Measurements from ENCODE around the gene CDH5. TPM values are rescaled to one million over a fixed set of nuclear protein-coding genes. Genes with fewer than 3 reads are reported as not detected.

The CDH5 gene
- total and polyA plus RNA-seq, 2 of the 13 experiments (the other 11 are each of a cell fraction or from before 2014, with no cell fraction given), result 0.71 to 1.1 TPM

DNA sequence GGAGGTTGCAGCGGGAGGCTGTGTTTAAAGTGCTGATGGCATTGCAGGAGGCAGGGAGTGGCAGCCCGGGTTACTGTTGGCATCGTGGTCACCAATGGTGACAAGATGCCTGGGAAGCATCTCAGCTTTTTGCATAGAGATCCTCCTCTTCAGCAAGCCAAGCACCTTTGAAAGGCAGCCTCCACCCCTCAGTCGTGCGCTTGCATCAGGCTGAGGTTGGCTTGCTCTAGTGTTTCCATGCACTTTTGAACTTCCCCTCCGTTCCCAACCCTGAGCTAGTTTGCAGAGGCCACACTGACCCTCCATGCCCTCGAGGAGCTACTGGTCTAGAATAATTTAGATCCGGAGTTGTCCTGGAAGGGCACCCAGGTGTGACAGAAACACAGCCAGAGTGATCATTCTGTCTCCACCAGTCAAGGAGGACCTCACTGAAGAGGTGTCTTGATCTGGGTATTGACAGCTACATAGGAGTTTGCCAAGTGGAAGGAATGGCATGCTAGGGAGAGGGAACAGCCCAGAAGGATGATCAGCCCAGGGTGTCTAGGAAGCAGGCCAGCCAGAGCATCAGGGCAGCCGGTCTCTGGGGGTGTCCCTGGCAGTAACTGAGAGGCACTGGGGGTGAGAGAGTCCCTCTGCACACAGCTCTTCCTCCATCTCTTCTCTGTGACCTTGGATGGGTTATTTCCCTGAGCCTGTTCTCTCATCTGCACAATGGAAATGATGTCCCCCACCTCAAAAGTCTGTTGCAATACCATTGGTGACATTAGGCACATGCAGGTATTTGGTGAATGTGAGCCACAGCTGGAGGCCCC, 68.3 kb downstream of the CDH5 start (continued):
- TF ChIP-seq ZNF17 (CRISPR knock-in tag; IDR thresholded peaks at IDR 0.05) (no peak), PHF20 (CRISPR knock-in tag; IDR thresholded peaks at IDR 0.05) (no peak), MAZ (IDR thresholded peaks at IDR 0.05; ENCODE audit: borderline replicate concordance, low read depth, low read length) (no peak), MAZ (CRISPR knock-in tag; IDR thresholded peaks at IDR 0.05; ENCODE audit: low read depth) (peak; percentile 54; the same call in 1 of the 2 replicates), FOXJ3 (CRISPR knock-in tag; IDR thresholded peaks at IDR 0.05; ENCODE audit: borderline replicate concordance) (no peak), ZFY (CRISPR knock-in tag; IDR thresholded peaks at IDR 0.05) (peak; percentile 23; the same call in 1 of the 2 replicates), MXI1 (IDR thresholded peaks at IDR 0.05; ENCODE audit: borderline replicate concordance, low read depth, low read length) (no peak), ZNF251 (CRISPR knock-in tag; IDR thresholded peaks at IDR 0.05) (no peak; the same call in 1 of the 2 replicates), TOPORS (CRISPR knock-in tag; IDR thresholded peaks at IDR 0.05) (no peak), MYNN (CRISPR knock-in tag; IDR thresholded peaks at IDR 0.05; ENCODE audit: low read depth) (no peak), ZNF484 (CRISPR knock-in tag; IDR thresholded peaks at IDR 0.05; ENCODE audit: borderline replicate concordance, low read depth) (no peak), PHF8 (CRISPR knock-in tag; IDR thresholded peaks at IDR 0.05) (no peak), ZNF841 (CRISPR knock-in tag; IDR thresholded peaks at IDR 0.05; ENCODE audit: borderline replicate concordance) (no peak), ZNF138 (CRISPR knock-in tag; IDR thresholded peaks at IDR 0.05; ENCODE audit: low read depth) (no peak), ZNF256 (CRISPR knock-in tag; conservative IDR thresholded peaks at IDR 0.05) (no peak), LCORL (IDR thresholded peaks at IDR 0.05) (no peak), LCORL (CRISPR knock-in tag; IDR thresholded peaks at IDR 0.05) (peak; percentile 67; the same call in 1 of the 2 replicates), ZNF776 (CRISPR knock-in tag; IDR thresholded peaks at IDR 0.05) (no peak), HOXD1 (CRISPR knock-in tag; IDR thresholded peaks at IDR 0.05) (no peak), ZNF232 (CRISPR knock-in tag; IDR thresholded peaks at IDR 0.05; ENCODE audit: borderline replicate concordance) (no peak)
- TF ChIP-seq, protein P1, sequence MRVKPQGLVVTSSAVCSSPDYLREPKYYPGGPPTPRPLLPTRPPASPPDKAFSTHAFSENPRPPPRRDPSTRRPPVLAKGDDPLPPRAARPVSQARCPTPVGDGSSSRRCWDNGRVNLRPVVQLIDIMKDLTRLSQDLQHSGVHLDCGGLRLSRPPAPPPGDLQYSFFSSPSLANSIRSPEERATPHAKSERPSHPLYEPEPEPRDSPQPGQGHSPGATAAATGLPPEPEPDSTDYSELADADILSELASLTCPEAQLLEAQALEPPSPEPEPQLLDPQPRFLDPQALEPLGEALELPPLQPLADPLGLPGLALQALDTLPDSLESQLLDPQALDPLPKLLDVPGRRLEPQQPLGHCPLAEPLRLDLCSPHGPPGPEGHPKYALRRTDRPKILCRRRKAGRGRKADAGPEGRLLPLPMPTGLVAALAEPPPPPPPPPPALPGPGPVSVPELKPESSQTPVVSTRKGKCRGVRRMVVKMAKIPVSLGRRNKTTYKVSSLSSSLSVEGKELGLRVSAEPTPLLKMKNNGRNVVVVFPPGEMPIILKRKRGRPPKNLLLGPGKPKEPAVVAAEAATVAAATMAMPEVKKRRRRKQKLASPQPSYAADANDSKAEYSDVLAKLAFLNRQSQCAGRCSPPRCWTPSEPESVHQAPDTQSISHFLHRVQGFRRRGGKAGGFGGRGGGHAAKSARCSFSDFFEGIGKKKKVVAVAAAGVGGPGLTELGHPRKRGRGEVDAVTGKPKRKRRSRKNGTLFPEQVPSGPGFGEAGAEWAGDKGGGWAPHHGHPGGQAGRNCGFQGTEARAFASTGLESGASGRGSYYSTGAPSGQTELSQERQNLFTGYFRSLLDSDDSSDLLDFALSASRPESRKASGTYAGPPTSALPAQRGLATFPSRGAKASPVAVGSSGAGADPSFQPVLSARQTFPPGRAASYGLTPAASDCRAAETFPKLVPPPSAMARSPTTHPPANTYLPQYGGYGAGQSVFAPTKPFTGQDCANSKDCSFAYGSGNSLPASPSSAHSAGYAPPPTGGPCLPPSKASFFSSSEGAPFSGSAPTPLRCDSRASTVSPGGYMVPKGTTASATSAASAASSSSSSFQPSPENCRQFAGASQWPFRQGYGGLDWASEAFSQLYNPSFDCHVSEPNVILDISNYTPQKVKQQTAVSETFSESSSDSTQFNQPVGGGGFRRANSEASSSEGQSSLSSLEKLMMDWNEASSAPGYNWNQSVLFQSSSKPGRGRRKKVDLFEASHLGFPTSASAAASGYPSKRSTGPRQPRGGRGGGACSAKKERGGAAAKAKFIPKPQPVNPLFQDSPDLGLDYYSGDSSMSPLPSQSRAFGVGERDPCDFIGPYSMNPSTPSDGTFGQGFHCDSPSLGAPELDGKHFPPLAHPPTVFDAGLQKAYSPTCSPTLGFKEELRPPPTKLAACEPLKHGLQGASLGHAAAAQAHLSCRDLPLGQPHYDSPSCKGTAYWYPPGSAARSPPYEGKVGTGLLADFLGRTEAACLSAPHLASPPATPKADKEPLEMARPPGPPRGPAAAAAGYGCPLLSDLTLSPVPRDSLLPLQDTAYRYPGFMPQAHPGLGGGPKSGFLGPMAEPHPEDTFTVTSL (CRISPR knock-in tag; IDR thresholded peaks at IDR 0.05; ENCODE audit: borderline replicate concordance), result no peak
- TF ChIP-seq, protein P2, sequence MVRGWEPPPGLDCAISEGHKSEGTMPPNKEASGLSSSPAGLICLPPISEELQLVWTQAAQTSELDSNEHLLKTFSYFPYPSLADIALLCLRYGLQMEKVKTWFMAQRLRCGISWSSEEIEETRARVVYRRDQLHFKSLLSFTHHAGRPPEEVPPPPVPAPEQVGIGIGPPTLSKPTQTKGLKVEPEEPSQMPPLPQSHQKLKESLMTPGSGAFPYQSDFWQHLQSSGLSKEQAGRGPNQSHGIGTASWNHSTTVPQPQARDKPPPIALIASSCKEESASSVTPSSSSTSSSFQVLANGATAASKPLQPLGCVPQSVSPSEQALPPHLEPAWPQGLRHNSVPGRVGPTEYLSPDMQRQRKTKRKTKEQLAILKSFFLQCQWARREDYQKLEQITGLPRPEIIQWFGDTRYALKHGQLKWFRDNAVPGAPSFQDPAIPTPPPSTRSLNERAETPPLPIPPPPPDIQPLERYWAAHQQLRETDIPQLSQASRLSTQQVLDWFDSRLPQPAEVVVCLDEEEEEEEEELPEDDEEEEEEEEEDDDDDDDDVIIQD (CRISPR knock-in tag; IDR thresholded peaks at IDR 0.05; ENCODE audit: low read depth), result peak; percentile 45
- TF ChIP-seq, protein P3, sequence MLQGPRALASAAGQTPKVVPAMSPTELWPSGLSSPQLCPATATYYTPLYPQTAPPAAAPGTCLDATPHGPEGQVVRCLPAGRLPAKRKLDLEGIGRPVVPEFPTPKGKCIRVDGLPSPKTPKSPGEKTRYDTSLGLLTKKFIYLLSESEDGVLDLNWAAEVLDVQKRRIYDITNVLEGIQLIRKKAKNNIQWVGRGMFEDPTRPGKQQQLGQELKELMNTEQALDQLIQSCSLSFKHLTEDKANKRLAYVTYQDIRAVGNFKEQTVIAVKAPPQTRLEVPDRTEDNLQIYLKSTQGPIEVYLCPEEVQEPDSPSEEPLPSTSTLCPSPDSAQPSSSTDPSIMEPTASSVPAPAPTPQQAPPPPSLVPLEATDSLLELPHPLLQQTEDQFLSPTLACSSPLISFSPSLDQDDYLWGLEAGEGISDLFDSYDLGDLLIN (CRISPR knock-in tag; IDR thresholded peaks at IDR 0.05; ENCODE audit: borderline replicate concordance), result no peak

Data from HepG2 (cell line).